Stimulated activated CD8-positive, alpha-beta memory T cell treated with anti-CD3 and anti-CD28 coated beads, Interleukin-4, amount 100 ng/mL, for 1 hour (primary cell): ENCODE measurements around the gene RHBDF2.

Experiments
- DNase-seq, 2 donors: peaks; one replicate each; pipeline ENCODE4 v3.0.0-alpha.2; 2020; ENCODE audit warnings: low read depth in 2 of 2, low spot score in 1 of 2

Gene RHBDF2

GRCh38 chr17:76501018-76501826 is at the start of gene RHBDF2:
Gene RHBDF2, minus strand, starts transcription at chr17:76501423. Its CDS starts 19,899 bp downstream, at chr17:76481524.
- DNase-seq, result peak; percentile 92 to 95

GRCh38 chr17:76549539-76549938 is 48.3 kb upstream of the RHBDF2 start:
- no peak for DNase-seq

- DNase-seq, result no peak
These were observed 47.9 kb upstream of the RHBDF2 start for GRCh38 chr17:76549215-76549518.

DNA sequence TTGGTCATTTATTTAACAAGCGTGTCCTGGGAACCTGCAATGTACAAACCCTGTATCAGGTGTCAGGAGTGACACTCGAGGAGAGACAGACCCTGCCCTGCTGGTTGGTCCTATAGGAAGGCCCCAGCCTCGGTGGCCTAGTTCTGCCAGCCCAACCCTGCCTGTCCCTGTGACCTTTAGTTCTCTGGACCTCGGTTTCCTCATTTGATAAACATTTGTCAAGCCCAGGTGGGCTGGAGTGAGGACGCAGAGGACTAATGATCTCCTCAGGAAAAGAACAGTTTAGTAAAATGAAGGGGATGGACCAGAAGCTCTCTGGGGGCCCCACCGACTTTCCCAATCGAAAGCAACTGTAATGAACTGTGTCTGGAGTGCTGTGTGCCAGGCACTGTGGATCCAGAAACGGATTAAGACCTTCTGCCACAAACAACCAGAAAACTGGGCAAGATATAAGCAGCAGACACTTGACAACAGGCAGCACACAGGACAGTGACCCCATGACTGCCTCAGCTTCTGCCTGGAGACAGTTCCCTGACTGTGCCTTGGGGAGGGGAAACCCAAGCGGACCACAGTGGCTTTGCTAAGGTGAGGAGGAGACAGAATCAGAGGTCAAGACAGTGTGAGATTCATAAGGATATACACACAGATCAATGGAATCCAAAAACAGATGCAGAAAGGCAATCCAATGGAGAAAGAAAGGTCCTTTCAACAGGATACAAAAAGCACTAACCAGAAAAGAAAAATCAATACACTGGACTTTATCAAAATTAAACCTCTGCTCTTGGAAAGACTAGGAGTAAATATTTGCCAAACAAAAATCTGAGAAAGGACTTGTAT is 47.4 kb upstream of the RHBDF2 start:
- DNase-seq, result no peak

DNA sequence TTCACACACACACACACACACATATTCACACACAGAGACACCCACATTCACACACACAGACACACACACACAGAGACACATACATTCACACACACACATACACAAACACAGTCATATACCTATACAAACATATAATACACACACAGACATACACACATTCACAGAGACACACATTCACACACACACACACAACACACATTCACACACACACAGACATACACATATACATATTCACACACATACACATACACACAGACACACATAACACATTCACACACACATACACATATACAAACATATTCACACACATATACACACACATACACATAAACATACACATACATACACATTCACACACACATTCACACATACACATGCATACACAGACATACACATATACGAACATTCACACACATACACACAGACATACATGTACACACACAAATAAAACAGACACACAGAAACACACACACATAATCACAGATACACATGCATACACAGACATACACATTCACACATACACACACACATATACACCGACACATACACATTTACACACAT is 46.5 kb upstream of the RHBDF2 start:
- DNase-seq, result no peak

- DNase-seq, result peak; percentile 38 to 44
These were observed 46.0 kb upstream of the RHBDF2 start for GRCh38 chr17:76547183-76547641.

GRCh38 chr17:76546556-76547182 is 45.4 kb upstream of the RHBDF2 start:
- DNase-seq, result no peak

GRCh38 chr17:76545918-76546555 is 44.8 kb upstream of the RHBDF2 start:
- no peak for DNase-seq

DNA sequence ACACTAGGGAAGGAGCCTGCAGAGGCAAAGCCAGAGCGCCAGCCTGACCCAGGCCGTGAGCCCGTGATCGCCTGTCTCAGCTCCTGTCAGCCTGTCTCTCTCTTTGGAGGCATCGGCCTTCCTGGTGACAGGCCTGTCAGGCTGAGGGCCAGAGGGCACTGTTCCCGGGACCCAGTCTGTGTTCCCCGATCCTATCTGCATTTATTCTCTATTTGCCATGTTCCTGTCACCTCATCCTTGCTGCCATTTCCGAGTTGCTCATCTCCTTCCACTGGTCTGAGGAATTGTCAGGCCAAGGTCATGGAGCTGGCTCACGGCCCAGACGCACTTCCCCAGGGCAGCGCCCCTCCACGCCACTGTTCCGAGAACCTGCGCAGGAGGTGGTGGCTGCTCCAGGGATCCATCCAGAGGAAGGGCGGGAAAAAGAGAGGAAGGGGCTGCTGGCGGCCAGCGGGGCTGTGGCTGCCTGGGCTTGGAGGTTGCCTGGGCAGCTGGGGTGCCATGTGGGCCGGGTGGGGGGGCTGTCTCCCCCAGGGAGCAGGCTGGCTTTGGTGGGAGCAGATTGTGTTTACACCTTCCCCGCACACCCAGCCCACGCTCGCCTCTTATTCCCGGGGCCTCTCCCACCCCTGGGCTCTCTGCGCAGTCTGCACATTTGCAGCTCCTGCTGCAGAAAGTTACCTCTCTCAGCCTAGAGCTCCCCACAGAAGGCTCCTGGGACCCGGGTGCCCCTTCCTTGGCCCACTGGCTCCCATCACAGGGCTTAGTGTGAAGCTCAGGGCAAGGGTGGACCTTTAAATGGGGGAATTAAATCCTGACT is 43.5 kb upstream of the RHBDF2 start:
- DNase-seq, result no peak

- no peak for DNase-seq
These were observed 42.8 kb upstream of the RHBDF2 start for GRCh38 chr17:76543826-76544545.

- no peak for DNase-seq
These were observed 42.2 kb upstream of the RHBDF2 start for GRCh38 chr17:76543482-76543825.

GRCh38 chr17:76542984-76543383 is 41.8 kb upstream of the RHBDF2 start:
- DNase-seq, result no peak

DNA sequence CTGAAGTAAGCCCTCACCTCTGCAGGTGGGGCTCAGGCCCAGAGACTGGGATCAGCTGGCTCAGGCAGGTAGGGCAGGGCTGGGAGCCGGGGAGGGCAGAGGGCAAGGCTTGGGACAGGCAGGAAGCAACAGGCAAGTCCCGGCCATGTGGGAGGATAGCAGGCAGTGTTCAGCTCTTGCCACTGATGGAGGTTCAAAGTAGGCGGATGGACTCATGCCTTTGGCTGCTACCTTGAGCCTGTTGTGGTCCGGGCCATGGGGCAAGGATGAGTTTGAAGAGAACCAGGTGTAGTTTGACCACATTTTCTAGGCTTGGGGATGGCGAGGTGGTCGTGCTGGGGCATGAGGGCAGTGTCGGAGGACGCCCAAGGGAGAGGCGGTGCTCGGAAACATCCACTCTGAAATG is 41.3 kb upstream of the RHBDF2 start:
- DNase-seq, result no peak

DNA sequence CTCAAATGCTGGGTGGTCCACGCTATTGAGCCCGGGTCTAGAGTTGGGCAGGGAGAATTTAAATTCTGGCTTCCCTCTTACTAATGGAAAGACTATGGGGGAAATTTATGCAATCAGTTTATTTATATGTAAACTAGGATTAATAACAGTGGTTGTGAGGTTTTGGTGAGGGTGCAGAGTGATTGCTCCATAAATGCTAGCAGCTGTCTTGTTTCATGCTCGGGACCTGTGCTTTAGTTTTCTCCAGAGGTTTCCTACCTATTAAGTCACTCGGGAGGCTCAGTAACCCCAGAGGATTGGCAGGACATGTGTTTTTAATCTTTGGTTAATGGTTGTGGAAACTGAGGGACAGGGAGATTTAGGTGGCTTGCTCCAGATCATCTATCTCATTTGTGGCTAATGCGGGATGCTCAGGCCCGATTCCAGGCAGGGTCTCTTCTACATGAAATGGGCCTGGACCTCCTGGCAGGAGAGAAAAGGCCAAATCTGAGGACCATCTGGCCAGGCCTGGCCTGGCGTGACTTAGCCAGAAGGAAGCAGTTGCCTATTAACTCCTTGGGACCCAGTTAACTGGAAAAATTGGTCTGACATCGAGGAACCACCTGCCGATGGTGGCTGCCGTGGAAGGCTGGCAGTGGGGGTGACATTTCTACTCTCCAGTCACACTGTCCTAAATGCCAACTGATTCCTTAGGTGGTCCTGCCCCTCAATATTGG is 40.7 kb upstream of the RHBDF2 start:
- no peak for DNase-seq

DNA sequence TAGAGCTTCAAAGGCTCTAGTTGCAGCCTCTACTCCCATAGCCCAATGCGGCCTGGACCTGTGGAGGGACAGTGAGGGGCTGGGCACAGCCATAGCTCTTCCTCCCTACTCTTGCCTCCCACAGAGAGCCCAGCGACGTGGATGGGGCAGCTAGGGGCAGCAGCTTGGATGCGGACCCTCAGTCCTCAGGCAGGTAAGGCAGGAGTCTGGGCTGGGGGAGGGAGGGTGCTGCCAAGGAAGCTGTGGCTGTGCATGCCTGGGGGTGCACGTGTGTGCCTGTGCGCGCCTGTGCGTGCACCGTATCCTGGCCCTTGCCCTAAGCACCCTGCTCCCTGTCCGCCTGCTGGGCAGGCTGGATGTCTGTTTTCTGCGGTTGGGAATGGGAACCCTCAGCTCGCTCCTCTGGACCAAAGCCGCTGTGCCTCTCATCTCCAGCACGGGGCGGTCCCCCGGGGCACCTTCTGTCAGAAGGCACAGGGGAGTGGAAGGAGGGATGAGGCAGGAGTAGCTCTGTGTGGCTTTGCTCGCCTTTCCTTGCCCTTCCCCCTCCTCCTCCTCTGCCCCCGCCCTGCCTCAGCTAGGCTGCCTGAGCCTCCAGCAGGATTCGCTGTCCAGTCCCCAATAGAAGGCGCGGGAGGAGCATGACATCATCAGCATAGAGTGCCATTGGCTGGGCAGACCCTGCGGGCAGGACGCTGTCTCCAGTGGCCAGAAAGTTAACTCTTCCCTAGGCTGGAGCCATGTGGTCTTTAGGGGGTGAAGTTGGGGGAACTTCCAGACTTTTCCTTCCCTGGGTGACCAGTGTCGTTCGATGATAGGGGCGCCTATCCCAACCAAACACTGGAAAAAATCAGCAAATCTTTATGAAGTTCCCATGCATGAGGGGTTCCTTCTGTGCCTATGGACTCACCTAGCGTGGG is 39.4 kb upstream of the RHBDF2 start:
- no peak for DNase-seq

- DNase-seq, result no peak
These were observed 38.5 kb upstream of the RHBDF2 start, which contains the start of gene PRCD for GRCh38 chr17:76539631-76540271. Gene PRCD, plus strand, starts transcription at chr17:76540044. Its CDS starts 98 bp downstream, at chr17:76540142.

GRCh38 chr17:76538941-76539570 is 37.8 kb upstream of the RHBDF2 start:
- no peak for DNase-seq
